ENCODE data around the gene NR0B1. TPM values are rescaled to one million over a fixed set of nuclear protein-coding genes. Genes with fewer than 3 reads are reported as not detected.

Gene NR0B1, protein sequence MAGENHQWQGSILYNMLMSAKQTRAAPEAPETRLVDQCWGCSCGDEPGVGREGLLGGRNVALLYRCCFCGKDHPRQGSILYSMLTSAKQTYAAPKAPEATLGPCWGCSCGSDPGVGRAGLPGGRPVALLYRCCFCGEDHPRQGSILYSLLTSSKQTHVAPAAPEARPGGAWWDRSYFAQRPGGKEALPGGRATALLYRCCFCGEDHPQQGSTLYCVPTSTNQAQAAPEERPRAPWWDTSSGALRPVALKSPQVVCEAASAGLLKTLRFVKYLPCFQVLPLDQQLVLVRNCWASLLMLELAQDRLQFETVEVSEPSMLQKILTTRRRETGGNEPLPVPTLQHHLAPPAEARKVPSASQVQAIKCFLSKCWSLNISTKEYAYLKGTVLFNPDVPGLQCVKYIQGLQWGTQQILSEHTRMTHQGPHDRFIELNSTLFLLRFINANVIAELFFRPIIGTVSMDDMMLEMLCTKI
- not detected for total RNA-seq
- long read RNA-seq = 0 reads

GRCh38 chrX:30309139-30309571, at the start of gene NR0B1:
Gene NR0B1, minus strand, starts transcription at chrX:30309390. Its CDS starts 27 bp downstream, at chrX:30309363.
- DNase-seq (ENCODE audit: low spot score) = no peak
- intact Hi-C loops (cut with DNase I) = no loop called here

- intact Hi-C loops (cut with DNase I) = no loop called here
- DNase-seq (ENCODE audit: low spot score) = no peak
These were observed 40.8 kb upstream of the NR0B1 start for GRCh38 chrX:30349946-30350345.

DNA sequence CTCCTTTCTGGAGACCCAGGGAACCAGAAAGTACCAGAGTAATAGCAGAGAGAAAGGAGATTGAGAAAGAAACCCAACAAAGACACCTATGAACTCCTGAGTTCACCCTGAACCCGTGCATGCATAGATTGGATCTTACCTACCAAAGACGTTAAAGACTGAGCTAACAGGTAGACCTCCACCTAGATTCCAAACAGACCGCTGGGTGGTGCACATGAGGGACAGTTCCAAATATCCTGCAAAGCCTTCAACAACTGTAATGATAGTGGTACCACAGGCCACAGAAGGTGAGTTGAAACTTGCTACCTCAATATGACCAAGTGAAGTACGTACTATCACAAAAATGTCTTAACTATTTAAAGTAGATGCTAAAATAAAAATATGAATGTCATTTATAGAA, 34.0 kb upstream of the NR0B1 start:
- no peak for DNase-seq (ENCODE audit: low spot score)
- intact Hi-C loops (cut with DNase I) = no loop called here

DNA sequence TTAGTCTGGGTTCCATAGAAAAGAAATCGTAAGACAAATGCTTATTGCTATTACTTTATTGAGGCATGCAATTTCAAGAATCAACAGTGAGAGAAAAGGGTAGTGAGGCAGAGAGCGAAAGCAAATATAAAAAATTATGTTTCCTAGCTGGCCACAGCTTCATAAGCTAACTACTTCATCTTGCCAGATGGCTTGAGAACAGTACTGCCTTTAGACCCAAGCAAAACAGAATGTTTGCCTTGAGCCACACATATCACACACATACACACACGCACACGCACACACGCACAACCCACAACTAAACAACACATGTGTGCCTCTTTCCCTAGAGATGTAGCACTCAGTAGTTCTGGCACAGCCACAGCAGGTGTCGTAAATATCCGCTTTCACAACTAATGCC, 31.6 kb upstream of the NR0B1 start:
- intact Hi-C loops (cut with DNase I) = no loop called here
- no peak for DNase-seq (ENCODE audit: low spot score)

DNA sequence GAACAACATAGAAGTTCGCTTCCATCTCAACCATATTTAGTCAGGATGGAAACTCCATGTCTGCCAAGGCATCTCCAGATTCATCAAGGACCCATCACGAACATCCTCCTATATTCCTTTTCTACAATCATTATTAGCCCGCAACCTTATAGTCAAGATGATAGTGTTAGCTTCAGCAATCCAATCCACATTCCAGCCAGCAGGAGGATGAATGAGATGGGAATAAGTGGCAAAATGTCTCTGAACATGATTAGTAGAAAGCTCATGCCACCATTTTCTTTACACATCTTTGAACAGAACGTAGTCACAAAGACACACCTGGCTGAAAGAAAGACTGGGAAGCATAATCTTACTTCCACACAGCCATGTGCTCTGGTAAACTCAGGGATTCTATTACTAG, 18.6 kb upstream of the NR0B1 start:
- intact Hi-C loops (cut with DNase I) = no loop called here
- no peak for DNase-seq (ENCODE audit: low spot score)

DNA sequence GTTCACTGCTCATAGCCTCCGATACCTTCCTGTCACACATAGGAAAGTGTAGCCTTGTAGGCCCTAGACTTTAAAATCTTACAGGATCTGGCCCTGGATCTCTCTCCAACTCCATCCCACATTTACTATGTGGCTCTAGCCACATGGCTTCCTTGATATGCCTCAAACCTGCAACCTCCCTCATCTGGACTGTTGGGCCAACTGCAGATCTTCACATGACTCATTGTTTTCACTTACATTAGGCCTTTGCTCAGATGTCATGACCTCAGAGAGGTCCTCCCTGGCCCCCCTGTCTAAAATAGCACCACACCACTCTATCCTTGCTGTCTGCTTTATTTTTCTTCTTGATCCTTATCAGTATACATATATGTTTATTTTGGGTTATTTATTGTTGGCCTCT, 8.1 kb upstream of the NR0B1 start:
- intact Hi-C loops (cut with DNase I) = no loop called here
- DNase-seq (ENCODE audit: low spot score) = no peak

DNA sequence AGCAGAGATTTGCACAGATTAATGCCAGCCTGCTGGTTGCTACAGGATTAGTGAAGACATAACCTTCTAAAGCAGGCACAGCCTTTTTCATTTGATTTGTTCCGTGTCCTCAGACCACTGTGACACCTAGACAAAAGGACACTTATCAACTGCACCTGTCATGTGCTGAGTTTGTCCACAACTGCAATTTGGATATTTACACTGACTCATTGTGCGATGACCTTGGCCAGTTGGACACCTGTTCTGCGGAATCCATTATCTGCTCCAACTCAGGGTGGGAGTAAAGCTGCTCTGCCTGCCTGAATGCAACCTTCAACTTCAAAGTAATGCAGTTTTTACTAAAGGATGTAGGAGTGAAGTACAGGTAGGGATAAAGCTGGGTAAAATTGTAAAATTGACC, 4.1 kb upstream of the NR0B1 start:
- DNase-seq (ENCODE audit: low spot score) = no peak
- intact Hi-C loops (cut with DNase I) = no loop called here

- intact Hi-C loops (cut with DNase I) = no loop called here
- DNase-seq (ENCODE audit: low spot score) = no peak
These were observed 3.7 kb upstream of the NR0B1 start for GRCh38 chrX:30312858-30313257.

GRCh38 chrX:30310429-30311206, 1.4 kb upstream of the NR0B1 start:
- intact Hi-C loops (cut with DNase I) = no loop called here
- no peak for DNase-seq (ENCODE audit: low spot score)

DNA sequence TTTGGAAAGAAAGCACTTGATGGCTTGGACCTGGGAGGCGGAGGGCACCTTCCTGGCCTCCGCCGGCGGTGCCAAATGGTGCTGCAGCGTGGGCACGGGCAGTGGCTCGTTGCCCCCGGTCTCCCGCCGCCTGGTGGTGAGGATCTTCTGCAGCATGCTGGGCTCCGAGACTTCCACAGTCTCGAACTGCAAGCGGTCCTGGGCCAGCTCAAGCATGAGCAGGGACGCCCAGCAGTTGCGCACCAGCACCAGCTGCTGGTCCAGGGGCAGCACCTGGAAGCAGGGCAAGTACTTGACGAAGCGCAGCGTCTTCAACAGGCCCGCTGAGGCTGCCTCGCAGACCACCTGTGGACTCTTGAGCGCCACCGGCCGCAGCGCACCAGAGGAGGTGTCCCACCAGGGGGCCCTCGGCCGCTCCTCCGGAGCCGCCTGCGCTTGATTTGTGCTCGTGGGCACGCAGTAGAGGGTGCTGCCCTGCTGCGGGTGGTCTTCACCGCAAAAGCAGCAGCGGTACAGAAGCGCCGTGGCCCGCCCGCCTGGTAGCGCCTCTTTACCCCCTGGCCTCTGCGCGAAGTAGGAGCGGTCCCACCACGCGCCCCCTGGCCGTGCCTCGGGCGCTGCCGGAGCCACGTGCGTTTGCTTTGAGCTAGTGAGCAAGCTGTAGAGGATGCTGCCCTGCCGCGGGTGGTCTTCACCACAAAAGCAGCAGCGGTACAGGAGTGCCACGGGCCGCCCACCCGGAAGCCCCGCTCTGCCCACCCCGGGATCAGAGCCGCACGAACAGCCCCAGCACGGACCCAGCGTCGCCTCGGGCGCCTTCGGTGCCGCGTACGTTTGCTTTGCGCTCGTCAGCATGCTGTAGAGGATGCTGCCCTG, 689 bp downstream of the NR0B1 start:
- no peak for DNase-seq (ENCODE audit: low spot score)
- intact Hi-C loops (cut with DNase I) = no loop called here

- intact Hi-C loops (cut with DNase I) = no loop called here
- no peak for DNase-seq (ENCODE audit: low spot score)
These were observed 1.7 kb downstream of the NR0B1 start for GRCh38 chrX:30307466-30307865.

GRCh38 chrX:30304866-30305265, 4.3 kb downstream of the NR0B1 start:
- no peak for DNase-seq (ENCODE audit: low spot score)
- intact Hi-C loops (cut with DNase I) = no loop called here

DNA sequence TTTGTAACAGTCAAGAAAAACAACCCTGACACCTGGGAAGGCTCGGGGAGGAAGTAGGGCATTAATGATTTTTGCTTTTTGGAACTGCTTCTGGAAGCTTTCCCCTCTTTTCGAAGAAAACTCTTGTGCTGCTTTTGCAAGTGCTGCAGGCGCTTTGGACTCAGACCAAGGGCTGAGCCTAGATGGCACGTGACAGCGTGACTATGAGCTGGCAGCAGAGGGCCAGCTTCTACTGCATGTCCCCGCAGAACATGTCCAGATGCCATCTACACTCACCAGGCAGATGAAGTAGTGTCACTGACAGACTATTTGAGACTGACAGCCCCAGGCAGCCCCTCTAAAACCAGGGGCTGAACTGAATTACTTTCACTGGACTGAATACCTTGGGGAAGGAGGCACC, 6.2 kb downstream of the NR0B1 start:
- DNase-seq (ENCODE audit: low spot score) = no peak

GRCh38 chrX:30301963-30302362, 7.2 kb downstream of the NR0B1 start:
- intact Hi-C loops (cut with DNase I) = no loop called here
- no peak for DNase-seq (ENCODE audit: low spot score)

More for the DNA sequence above, 6.2 kb downstream of the NR0B1 start:
- intact Hi-C loops (cut with DNase I) = no loop called here

DNA sequence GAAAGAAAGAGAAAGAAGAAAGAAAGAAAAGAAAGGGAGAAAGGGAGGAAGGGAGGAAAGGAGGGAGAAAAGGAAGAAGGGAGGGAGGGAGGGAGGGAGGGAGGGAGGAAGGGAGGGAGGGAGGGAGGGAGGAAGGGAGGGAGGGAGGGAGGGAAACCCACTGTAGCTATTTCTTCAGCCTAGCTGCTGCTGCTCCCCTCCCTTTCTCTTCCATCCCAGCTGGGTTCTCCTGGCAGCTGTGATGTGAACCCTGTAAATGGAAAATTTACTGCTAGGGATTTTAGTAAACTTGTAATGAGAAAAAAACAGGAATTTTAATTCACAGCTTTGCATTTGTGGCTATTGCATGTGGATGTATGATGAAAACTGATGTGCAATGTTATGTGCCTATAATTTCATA, 8.0 kb downstream of the NR0B1 start:
- intact Hi-C loops (cut with DNase I) = no loop called here

GRCh38 chrX:30296408-30297254, 12.6 kb downstream of the NR0B1 start:
- intact Hi-C loops (cut with DNase I) = no loop called here
- DNase-seq (ENCODE audit: low spot score) = no peak

More for the DNA sequence above, 8.0 kb downstream of the NR0B1 start:
- no peak for DNase-seq (ENCODE audit: low spot score)

DNA sequence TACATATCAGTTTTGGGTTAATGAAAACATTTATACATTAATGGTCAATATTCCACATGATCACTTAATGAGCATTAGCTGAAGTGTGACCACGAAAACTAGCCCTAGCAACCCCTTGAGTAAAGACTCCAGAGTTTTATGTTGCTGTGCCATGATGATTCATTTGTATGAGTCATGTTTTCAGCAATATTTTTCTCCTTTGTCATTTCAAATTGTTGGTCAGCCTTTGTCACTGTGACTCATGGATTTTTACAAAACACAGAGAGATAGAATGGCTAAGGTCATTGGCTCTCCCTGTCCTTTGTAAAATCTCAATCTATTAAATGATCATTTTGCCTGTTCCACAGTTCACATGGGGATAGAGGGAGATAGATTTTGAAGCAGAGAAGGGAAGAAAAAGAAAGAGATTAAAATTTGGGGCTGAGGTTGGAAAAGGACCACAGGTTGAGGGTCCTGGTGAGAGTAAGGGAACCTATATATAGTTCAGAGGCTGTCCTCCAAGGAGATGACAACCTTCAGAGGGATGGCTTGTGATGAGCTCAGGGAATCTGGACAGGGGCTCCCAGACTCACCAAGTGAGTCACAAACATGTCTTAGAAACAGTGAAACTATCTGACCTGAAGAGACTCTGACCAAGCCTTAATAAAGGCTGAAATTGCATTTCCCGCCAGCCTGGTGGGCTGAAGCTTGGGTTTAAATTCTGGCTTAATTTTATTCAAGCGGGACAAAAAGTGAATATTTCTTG, 25.6 kb downstream of the NR0B1 start:
- DNase-seq (ENCODE audit: low spot score) = no peak
- intact Hi-C loops (cut with DNase I) = no loop called here

GRCh38 chrX:30282527-30282926, 26.7 kb downstream of the NR0B1 start:
- intact Hi-C loops (cut with DNase I) = no loop called here
- DNase-seq (ENCODE audit: low spot score) = no peak

Data from cardiac septum (tissue), 1 donor.